Astrocyte (in vitro differentiated cells and primary cell): ENCODE results near the gene KRT4. TPM values are rescaled to one million over a fixed set of nuclear protein-coding genes. Genes with fewer than 3 reads are reported as not detected.

ENCODE experiments used
- DNase-seq: peaks from one replicate; pipeline ENCODE4 v3.0.0-alpha.2; 2010; ENCODE audit warnings: low read depth
- FAIRE-seq: peaks from 2 replicates; lab custom pipeline; 2011; peaks lifted over from hg19 to GRCh38; lab: Jason Lieb, UNC
- H2AFZ ChIP-seq: 2 replicates; pipeline ENCODE4 v1.6.0; 2012; ENCODE audit warnings: low read depth, low read length, inconsistent platforms
- H3K27ac ChIP-seq: 2 replicates; pipeline ENCODE4 v1.5.1; 2011; ENCODE audit warnings: low read depth, low read length, inconsistent platforms
- H3K27me3 ChIP-seq: 2 replicates; pipeline ENCODE4 v1.6.0; 2011; ENCODE audit warnings: low read length, inconsistent platforms; ENCODE audit not compliant: insufficient read depth
- H3K36me3 ChIP-seq: 2 replicates; pipeline ENCODE4 v1.5.1; 2011; ENCODE audit warnings: low read length, inconsistent platforms; ENCODE audit not compliant: insufficient read depth
- H3K4me1 ChIP-seq: 2 replicates; pipeline ENCODE4 v1.5.1; 2011; ENCODE audit warnings: low read length, inconsistent platforms; ENCODE audit not compliant: insufficient read depth
- H3K4me2 ChIP-seq: 2 replicates; pipeline ENCODE4 v1.6.0; 2012; ENCODE audit warnings: low read length, inconsistent platforms
- H3K4me3 ChIP-seq: 2 replicates; pipeline ENCODE4 v1.5.1; 2011; ENCODE audit warnings: low read depth, mild to moderate bottlenecking, low read length, inconsistent platforms; ENCODE audit not compliant: insufficient read depth
- H3K79me2 ChIP-seq: 2 replicates; pipeline ENCODE4 v1.6.0; 2012; ENCODE audit warnings: mild to moderate bottlenecking, low read length, inconsistent platforms; ENCODE audit not compliant: insufficient read depth
- H3K9ac ChIP-seq: 2 replicates; pipeline ENCODE4 v1.6.0; 2012; ENCODE audit warnings: mild to moderate bottlenecking, low read length, inconsistent platforms
- H3K9me3 ChIP-seq: 2 replicates; pipeline ENCODE4 v1.5.1; 2012; ENCODE audit warnings: low read depth, mild to moderate bottlenecking, low read length, inconsistent platforms; ENCODE audit not compliant: insufficient read depth
- H4K20me1 ChIP-seq: 2 replicates; pipeline ENCODE4 v1.6.0; 2012; ENCODE audit warnings: low read length, inconsistent platforms; ENCODE audit not compliant: insufficient read depth
- H3K27ac Mint-ChIP-seq: one replicate; pipeline ENCODE4 v1.8.0; 2021; ENCODE audit warnings: mild to moderate bottlenecking, mixed read lengths; ENCODE audit not compliant: unreplicated experiment
- H3K27me3 Mint-ChIP-seq: one replicate; pipeline ENCODE4 v1.8.0; 2021; ENCODE audit warnings: low read depth, mixed read lengths; ENCODE audit not compliant: unreplicated experiment
- H3K36me3 Mint-ChIP-seq: one replicate; pipeline ENCODE4 v1.8.0; 2021; ENCODE audit warnings: low read depth, mixed read lengths; ENCODE audit not compliant: unreplicated experiment
- H3K4me1 Mint-ChIP-seq: one replicate; pipeline ENCODE4 v1.8.0; 2021; ENCODE audit warnings: low read depth, mixed read lengths; ENCODE audit not compliant: unreplicated experiment
- H3K4me3 Mint-ChIP-seq: one replicate; pipeline ENCODE4 v1.8.0; 2021; ENCODE audit warnings: mild to moderate bottlenecking, moderate library complexity, mixed read lengths; ENCODE audit not compliant: unreplicated experiment
- H3K9me3 Mint-ChIP-seq: one replicate; pipeline ENCODE4 v1.8.0; 2021; ENCODE audit warnings: mild to moderate bottlenecking, mixed read lengths; ENCODE audit not compliant: unreplicated experiment
- EZH2 ChIP-seq: IDR thresholded peaks from 2 replicates; pipeline ENCODE4 v1.6.1; 2012; ENCODE audit warnings: mild to moderate bottlenecking, low read length, inconsistent platforms; ENCODE audit not compliant: insufficient read depth
- total RNA-seq: library from RNA; stranded (reverse); gene quantifications from 2 replicates; pipeline ENCODE4 v1.2.1, GENCODE V29; 2021
- TF ChIP-seq, protein P1 (sequence below): IDR thresholded peaks from 2 replicates; pipeline ENCODE4 v1.5.1; 2011; ENCODE audit warnings: low read depth, mild to moderate bottlenecking, inconsistent platforms, low read length, moderate library complexity; ENCODE audit not compliant: insufficient read depth

KRT4 gene
- total RNA-seq, 1 donor from 2014 or later, result not detected

DNA sequence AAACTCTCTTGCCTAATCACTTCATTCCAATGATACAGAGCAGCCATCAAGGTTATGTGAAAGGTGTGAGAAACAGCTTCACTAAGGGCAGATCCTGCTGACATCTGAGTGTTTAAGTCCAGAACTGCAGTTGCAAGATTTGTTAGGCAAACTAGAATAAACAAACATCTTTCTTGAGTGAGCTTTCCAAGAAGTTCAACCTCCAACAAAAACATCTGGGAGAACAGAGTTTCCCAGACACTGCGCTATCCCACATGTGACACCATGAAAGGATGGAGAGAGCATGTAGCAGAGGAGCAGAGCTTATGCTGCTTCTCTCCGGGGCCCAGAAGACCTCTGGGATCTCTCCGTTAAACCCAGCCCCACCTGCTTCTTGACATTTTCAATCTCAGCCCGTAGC is 42.4 kb downstream of the KRT4 start:
- no peaks in the 10 kb centered on the region for H3K36me3 ChIP-seq
- no peaks in the 10 kb centered on the region for H3K4me1 ChIP-seq
- Mint-ChIP-seq H3K4me1 (no peaks in the 10 kb centered on the region), H3K36me3 (no peaks in the 10 kb centered on the region), H3K27ac (no peak overlapping the region), H3K4me3 (no peak overlapping the region), H3K27me3 (peaks cover 52% of the 10 kb centered on the region), H3K9me3 (peaks cover 13% of the 10 kb centered on the region)
- no peaks in the 10 kb centered on the region for H3K9me3 ChIP-seq
- TF ChIP-seq EZH2, result no peak
- TF ChIP-seq, protein P1, sequence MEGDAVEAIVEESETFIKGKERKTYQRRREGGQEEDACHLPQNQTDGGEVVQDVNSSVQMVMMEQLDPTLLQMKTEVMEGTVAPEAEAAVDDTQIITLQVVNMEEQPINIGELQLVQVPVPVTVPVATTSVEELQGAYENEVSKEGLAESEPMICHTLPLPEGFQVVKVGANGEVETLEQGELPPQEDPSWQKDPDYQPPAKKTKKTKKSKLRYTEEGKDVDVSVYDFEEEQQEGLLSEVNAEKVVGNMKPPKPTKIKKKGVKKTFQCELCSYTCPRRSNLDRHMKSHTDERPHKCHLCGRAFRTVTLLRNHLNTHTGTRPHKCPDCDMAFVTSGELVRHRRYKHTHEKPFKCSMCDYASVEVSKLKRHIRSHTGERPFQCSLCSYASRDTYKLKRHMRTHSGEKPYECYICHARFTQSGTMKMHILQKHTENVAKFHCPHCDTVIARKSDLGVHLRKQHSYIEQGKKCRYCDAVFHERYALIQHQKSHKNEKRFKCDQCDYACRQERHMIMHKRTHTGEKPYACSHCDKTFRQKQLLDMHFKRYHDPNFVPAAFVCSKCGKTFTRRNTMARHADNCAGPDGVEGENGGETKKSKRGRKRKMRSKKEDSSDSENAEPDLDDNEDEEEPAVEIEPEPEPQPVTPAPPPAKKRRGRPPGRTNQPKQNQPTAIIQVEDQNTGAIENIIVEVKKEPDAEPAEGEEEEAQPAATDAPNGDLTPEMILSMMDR, result no peak
- H2AFZ ChIP-seq, result no peak overlapping the region
- no peak for DNase-seq
- H3K79me2 ChIP-seq, result no peaks in the 10 kb centered on the region
- H3K27ac ChIP-seq, result no peak overlapping the region
- no peaks in the 10 kb centered on the region for H4K20me1 ChIP-seq
- H3K27me3 ChIP-seq, result peaks cover 25% of the 10 kb centered on the region
- no peak overlapping the region for H3K4me2 ChIP-seq
- H3K9ac ChIP-seq, result no peak overlapping the region
- no peak overlapping the region for H3K4me3 ChIP-seq
- FAIRE-seq, result no peak

DNA sequence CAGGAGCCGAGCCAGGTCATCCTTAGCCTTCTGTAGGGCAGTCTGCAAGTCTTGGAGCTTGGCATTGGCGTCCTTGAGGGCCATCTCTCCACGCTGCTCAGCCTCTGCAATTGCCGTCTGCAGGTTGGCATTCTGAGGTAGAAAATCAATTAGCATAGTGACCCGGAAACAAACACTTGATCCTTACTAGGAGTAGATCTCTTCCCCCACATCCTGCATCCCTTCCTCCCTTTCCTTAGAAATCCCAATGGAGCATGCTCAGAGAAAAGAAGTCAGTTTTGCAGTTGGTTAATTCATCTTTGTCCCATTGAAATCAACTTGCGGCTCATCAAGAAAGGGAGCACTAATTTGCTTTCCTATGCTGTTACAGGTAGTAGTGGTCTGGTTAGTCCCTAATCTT is 42.8 kb downstream of the KRT4 start:
- no peaks in the 10 kb centered on the region for H3K4me1 ChIP-seq
- no peaks in the 10 kb centered on the region for H3K79me2 ChIP-seq
- no peak overlapping the region for H3K27ac ChIP-seq
- no peak overlapping the region for H3K9ac ChIP-seq
- Mint-ChIP-seq H3K4me3 (no peak overlapping the region), H3K27ac (no peak overlapping the region), H3K4me1 (no peaks in the 10 kb centered on the region), H3K27me3 (peaks cover 52% of the 10 kb centered on the region), H3K36me3 (no peaks in the 10 kb centered on the region), H3K9me3 (peaks cover 11% of the 10 kb centered on the region)
- FAIRE-seq (no peak), DNase-seq (no peak)
- H3K4me2 ChIP-seq, result no peak overlapping the region
- no peaks in the 10 kb centered on the region for H4K20me1 ChIP-seq
- no peak overlapping the region for H2AFZ ChIP-seq
- H3K27me3 ChIP-seq, result peaks cover 25% of the 10 kb centered on the region
- H3K36me3 ChIP-seq, result no peaks in the 10 kb centered on the region
- TF ChIP-seq, protein P1, result no peak
- no peak for TF ChIP-seq EZH2
- no peaks in the 10 kb centered on the region for H3K9me3 ChIP-seq
- no peak overlapping the region for H3K4me3 ChIP-seq

DNA sequence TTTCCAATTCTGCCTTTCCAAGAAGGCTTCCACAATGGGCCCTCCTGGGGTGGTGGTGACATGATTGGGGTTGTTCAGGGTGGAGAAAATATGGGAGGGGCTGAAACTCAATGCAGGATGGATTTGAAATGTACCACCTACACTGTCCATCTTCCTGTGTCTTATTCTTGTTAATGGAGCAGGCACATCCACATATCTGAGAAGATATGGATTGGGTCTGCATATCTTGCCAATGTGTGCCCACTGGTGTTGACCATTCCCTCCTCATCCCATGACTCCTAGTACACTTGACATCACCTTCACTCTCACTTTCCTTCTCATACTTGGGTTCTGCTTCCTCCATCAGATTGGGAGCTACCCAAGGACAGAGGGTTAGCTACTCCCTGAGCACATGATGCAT is 44.0 kb downstream of the KRT4 start:
- no peak overlapping the region for H3K27ac Mint-ChIP-seq
- Histone ChIP-seq H3K4me2 (no peak overlapping the region), H3K9ac (no peak overlapping the region), H3K4me1 (no peaks in the 10 kb centered on the region), H3K36me3 (no peaks in the 10 kb centered on the region), H3K27ac (no peak overlapping the region), H4K20me1 (no peaks in the 10 kb centered on the region), H3K9me3 (no peaks in the 10 kb centered on the region), H3K27me3 (peaks cover 22% of the 10 kb centered on the region), H3K79me2 (no peaks in the 10 kb centered on the region), H3K4me3 (no peak overlapping the region), H2AFZ (no peak overlapping the region)
- peaks cover 11% of the 10 kb centered on the region for H3K9me3 Mint-ChIP-seq
- H3K36me3 Mint-ChIP-seq, result no peaks in the 10 kb centered on the region
- no peak for TF ChIP-seq EZH2
- TF ChIP-seq, protein P1, result no peak
- FAIRE-seq (no peak), DNase-seq (no peak)
- no peak overlapping the region for H3K4me3 Mint-ChIP-seq
- H3K4me1 Mint-ChIP-seq, result no peaks in the 10 kb centered on the region
- peaks cover 50% of the 10 kb centered on the region for H3K27me3 Mint-ChIP-seq
